ENCODE data around the gene GOLM1. TPM values are rescaled to one million over a fixed set of nuclear protein-coding genes. Genes with fewer than 3 reads are reported as not detected.

The GOLM1 gene
- total RNA-seq, 1 donor from 2014 or later, result 92.6 TPM

- H3K36me3 ChIP-seq (ENCODE audit: control insufficient read depth, insufficient read depth, low read length), result no peaks in the 10 kb centered on the region
- no peak for TF ChIP-seq CTCF (IDR thresholded peaks at IDR 0.05; ENCODE audit: insufficient read depth, low read length, poor library complexity, severe bottlenecking)
- no peak for DNase-seq (ENCODE audit: low read depth)
- no peak overlapping the region for H3K4me3 ChIP-seq (ENCODE audit: low read depth, low read length)
- H3K27me3 ChIP-seq (ENCODE audit: control insufficient read depth, insufficient read depth, low read length), result no peaks in the 10 kb centered on the region
Measured at GRCh38 chr9:86115886-86116285, 16.5 kb upstream of the GOLM1 start.

DNA sequence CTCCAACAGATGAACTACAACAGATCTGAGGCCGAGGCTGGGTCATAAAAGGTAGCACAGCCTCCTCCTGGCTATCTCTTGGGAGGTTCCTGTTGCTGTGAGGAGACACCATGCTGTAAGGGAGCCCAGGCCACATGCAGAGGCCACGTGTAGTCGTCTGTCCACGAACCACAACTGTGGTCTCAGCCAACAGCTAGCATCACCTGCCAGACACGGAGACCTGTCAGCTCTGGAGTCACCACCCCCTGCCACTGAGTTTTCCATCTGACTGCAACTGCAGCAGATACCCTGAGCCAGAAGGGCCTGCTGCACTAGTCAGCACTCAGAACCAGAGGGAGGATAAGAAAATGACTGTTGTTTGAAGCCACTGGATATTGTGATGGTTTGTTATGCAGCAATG lies 12.7 kb upstream of the GOLM1 start:
- DNase-seq (ENCODE audit: low read depth), result no peak
- no peak overlapping the region for H3K4me3 ChIP-seq (ENCODE audit: low read depth, low read length)
- TF ChIP-seq CTCF (IDR thresholded peaks at IDR 0.05; ENCODE audit: insufficient read depth, low read length, poor library complexity, severe bottlenecking), result no peak

DNA sequence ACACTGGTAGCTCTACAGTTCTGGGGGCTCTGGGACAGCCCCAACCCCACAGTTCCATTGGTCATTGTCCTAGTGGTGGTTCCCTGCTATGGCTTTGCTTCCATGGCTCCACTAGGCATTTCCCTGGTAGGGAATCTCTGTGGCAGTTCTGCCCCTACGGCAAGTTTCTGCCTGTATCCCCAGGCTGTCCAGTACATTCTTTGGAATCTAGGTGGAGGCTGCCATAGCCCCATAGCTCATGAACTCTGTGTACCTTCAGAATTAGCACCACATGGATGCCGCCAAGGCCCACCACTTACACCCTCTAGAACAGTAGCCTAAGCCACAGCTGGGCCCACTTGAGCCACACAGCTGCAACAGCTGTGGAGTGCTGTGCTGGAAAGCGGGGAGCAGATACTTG lies 3.3 kb upstream of the GOLM1 start:
- H3K4me3 ChIP-seq (ENCODE audit: low read depth, low read length), result no peak overlapping the region
- DNase-seq (ENCODE audit: low read depth), result no peak
- TF ChIP-seq CTCF (IDR thresholded peaks at IDR 0.05; ENCODE audit: insufficient read depth, low read length, poor library complexity, severe bottlenecking), result no peak
- no peaks in the 10 kb centered on the region for H3K27me3 ChIP-seq (ENCODE audit: control insufficient read depth, insufficient read depth, low read length)
- H3K36me3 ChIP-seq (ENCODE audit: control insufficient read depth, insufficient read depth, low read length), result no peaks in the 10 kb centered on the region

More for the DNA sequence above, 12.7 kb upstream of the GOLM1 start:
- Histone ChIP-seq H3K27me3 (ENCODE audit: control insufficient read depth, insufficient read depth, low read length) (no peaks in the 10 kb centered on the region), H3K36me3 (ENCODE audit: control insufficient read depth, insufficient read depth, low read length) (no peaks in the 10 kb centered on the region)

GRCh38 chr9:86099701-86100364 lies 475 bp upstream of the GOLM1 start:
- Histone ChIP-seq H3K4me3 (ENCODE audit: low read depth, low read length) (peak overlapping the region; percentile 88), H3K27me3 (ENCODE audit: control insufficient read depth, insufficient read depth, low read length) (no peaks in the 10 kb centered on the region), H3K36me3 (ENCODE audit: control insufficient read depth, insufficient read depth, low read length) (no peaks in the 10 kb centered on the region)
- TF ChIP-seq CTCF (IDR thresholded peaks at IDR 0.05; ENCODE audit: insufficient read depth, low read length, poor library complexity, severe bottlenecking), result peak; percentile 6
- no peak for DNase-seq (ENCODE audit: low read depth)

DNA sequence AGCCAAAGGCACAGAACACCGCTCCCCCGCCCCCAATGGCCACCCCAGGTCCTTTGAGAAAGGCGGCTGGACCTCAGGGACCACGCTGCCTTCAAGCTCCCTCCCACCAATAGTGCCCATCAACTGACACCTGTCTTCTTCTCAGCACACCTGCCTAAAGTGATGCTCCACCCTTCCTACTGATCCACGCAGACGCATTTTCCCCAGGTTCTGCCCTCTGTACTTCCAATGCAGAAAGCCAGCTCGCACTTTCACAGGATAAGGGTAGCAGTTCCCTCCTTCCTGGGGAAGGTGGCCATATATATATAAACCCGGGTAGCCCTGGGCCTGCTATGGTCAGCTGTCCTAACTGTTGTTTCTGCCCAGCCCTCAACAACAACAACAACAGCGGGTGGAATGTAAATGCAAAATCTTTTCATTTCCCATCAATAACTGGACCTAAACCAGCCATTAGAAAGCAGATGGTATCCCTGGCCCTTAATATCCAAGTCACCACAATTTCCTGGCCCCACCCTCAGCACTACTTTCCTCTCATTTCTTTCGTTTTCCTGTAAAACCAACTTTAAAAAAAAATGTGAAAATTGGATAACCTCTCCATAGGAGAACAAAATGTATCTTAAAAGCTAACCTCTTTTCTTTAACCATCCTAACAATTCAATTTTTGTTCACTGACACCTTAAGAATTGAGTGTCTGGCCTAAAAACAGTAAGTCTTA lies 1.7 kb downstream of the GOLM1 start:
- Histone ChIP-seq H3K4me3 (ENCODE audit: low read depth, low read length) (peak overlapping the region; percentile 8), H3K36me3 (ENCODE audit: control insufficient read depth, insufficient read depth, low read length) (no peaks in the 10 kb centered on the region), H3K27me3 (ENCODE audit: control insufficient read depth, insufficient read depth, low read length) (no peaks in the 10 kb centered on the region)
- TF ChIP-seq CTCF (IDR thresholded peaks at IDR 0.05; ENCODE audit: insufficient read depth, low read length, poor library complexity, severe bottlenecking), result no peak
- no peak for DNase-seq (ENCODE audit: low read depth)

Data from kidney epithelial cell (primary cell).